ENCODE results near the gene RANGRF. TPM values are rescaled to one million over a fixed set of nuclear protein-coding genes. Genes with fewer than 3 reads are reported as not detected.

RANGRF gene
- total RNA-seq, 1 experiment from 2014 or later = 18.0 TPM

DNA sequence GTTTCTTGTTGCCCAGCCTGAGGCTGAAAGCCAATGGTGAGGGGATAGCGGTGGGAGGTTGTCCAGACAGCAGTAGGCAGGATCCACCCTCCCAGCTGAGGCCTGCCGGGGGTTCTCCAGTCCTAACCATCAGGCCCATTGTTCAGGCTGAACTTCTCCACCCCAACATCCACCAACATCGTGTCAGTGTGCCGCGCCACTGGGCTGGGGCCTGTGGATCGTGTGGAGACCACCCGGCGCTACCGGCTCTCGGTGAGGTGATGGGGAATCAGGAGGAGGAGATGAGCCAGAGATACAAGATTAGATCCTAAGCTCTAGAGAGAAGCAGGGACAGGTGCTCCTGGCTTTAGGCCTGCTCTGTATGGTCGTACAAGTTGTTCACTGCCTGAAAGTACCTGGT is 33.6 kb upstream of the RANGRF start:
- Histone ChIP-seq H3K4me1 (ENCODE audit: insufficient read depth, low read length) (peaks cover 8% of the 10 kb centered on the region), H3K79me2 (ENCODE audit: low read length) (peaks cover 32% of the 10 kb centered on the region), H3K27me3 (ENCODE audit: low read length) (no peaks in the 10 kb centered on the region), H3F3A (ENCODE audit: low read length, unreplicated experiment) (no peaks in the 10 kb centered on the region), H3K36me3 (ENCODE audit: low read depth, low read length) (peaks cover 16% of the 10 kb centered on the region; the same call in 1 of the 2 replicates), H4K20me1 (ENCODE audit: low read length) (no peaks in the 10 kb centered on the region), H3K4me2 (ENCODE audit: low read length) (no peak overlapping the region), H3K27ac (ENCODE audit: low read length) (no peak overlapping the region), H3K9ac (ENCODE audit: low read length) (no peak overlapping the region), H3K9me3 (ENCODE audit: low read length) (no peaks in the 10 kb centered on the region), H2AFZ (ENCODE audit: low read length) (no peak overlapping the region), H3K9me2 (replicated peaks; ENCODE audit: low read length) (no peaks in the 10 kb centered on the region), H3K4me3 (ENCODE audit: low read length) (no peak overlapping the region)
- TF ChIP-seq EZH2 (IDR thresholded peaks at IDR 0.05; ENCODE audit: low read length, unreplicated experiment) (no peak), EZH2phosphoT487 (IDR thresholded peaks at IDR 0.05; ENCODE audit: borderline replicate concordance, low read length) (no peak)
- TF ChIP-seq, protein P1, sequence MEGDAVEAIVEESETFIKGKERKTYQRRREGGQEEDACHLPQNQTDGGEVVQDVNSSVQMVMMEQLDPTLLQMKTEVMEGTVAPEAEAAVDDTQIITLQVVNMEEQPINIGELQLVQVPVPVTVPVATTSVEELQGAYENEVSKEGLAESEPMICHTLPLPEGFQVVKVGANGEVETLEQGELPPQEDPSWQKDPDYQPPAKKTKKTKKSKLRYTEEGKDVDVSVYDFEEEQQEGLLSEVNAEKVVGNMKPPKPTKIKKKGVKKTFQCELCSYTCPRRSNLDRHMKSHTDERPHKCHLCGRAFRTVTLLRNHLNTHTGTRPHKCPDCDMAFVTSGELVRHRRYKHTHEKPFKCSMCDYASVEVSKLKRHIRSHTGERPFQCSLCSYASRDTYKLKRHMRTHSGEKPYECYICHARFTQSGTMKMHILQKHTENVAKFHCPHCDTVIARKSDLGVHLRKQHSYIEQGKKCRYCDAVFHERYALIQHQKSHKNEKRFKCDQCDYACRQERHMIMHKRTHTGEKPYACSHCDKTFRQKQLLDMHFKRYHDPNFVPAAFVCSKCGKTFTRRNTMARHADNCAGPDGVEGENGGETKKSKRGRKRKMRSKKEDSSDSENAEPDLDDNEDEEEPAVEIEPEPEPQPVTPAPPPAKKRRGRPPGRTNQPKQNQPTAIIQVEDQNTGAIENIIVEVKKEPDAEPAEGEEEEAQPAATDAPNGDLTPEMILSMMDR (conservative IDR thresholded peaks at IDR 0.05; ENCODE audit: low read depth, low read length) = no peak
- DNase-seq (no peak), ATAC-seq (no peak)
- intact Hi-C loops (cut with micrococcal nuclease) = loop anchor here (2.0 kb wide), 1 partner anchor 42 kb away; no protein-coding TSS in a partner anchor
- CTCF ChIA-PET = no interaction called here
- POLR2A ChIA-PET (ENCODE audit: unreplicated experiment) = no interaction called here
- BruUV-seq (replicated peaks) = no TSS peak

DNA sequence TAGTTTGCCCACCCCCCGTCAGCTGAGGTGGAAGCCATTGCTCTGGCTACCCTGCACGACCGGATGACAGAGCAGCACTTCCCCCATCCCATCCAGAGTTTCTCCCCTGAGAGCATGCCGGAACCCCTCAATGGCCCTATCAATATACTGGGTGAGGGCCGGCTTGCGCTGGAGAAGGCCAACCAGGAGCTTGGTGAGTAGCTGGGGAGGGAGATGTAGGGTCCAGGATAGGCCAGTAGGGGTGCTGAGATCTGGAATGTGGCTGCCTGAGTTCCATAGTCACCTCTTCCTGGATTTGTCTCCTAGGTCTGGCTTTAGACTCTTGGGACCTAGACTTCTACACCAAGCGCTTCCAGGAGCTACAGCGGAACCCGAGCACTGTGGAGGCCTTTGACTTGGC is 33.0 kb upstream of the RANGRF start:
- no peaks in the 10 kb centered on the region for H3F3A ChIP-seq (ENCODE audit: low read length, unreplicated experiment)
- intact Hi-C loops (cut with micrococcal nuclease) = loop anchor here (2.0 kb wide), 1 partner anchor 41 kb away; no protein-coding TSS in a partner anchor
- POLR2A ChIA-PET (ENCODE audit: unreplicated experiment) = no interaction called here

DNA sequence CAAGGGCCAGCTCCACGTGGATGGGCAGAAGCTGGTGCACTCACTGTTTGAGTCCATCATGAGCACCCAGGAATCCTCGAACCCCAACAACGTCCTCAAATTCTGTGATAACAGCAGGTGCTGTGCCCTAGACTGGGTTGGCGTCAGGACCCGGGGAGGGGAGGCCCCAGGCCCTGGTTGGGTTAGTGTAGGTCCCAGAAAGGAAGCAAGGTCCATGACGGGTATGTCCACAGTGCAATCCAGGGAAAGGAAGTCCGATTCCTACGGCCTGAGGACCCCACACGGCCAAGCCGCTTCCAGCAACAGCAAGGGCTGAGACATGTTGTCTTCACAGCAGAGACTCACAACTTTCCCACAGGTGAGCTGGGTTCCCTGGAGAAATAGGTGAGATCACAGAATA is 32.2 kb upstream of the RANGRF start:
- Histone ChIP-seq H3K9ac (ENCODE audit: low read length) (no peak overlapping the region), H3K4me2 (ENCODE audit: low read length) (no peak overlapping the region), H3K36me3 (ENCODE audit: low read depth, low read length) (peaks cover 16% of the 10 kb centered on the region; the same call in 1 of the 2 replicates), H3F3A (ENCODE audit: low read length, unreplicated experiment) (no peaks in the 10 kb centered on the region), H4K20me1 (ENCODE audit: low read length) (no peaks in the 10 kb centered on the region), H3K4me1 (ENCODE audit: insufficient read depth, low read length) (no peaks in the 10 kb centered on the region), H3K9me2 (replicated peaks; ENCODE audit: low read length) (no peaks in the 10 kb centered on the region), H3K4me3 (ENCODE audit: low read length) (no peak overlapping the region), H3K9me3 (ENCODE audit: low read length) (no peaks in the 10 kb centered on the region), H3K27me3 (ENCODE audit: low read length) (no peaks in the 10 kb centered on the region), H2AFZ (ENCODE audit: low read length) (no peak overlapping the region), H3K27ac (ENCODE audit: low read length) (no peak overlapping the region), H3K79me2 (ENCODE audit: low read length) (peaks cover 18% of the 10 kb centered on the region)
- no peak for DNase-seq
- ChIA-PET POLR2A (ENCODE audit: unreplicated experiment) (no interaction called here), CTCF (no interaction called here)
- no TSS peak for BruUV-seq (replicated peaks)
- ATAC-seq = no peak
- intact Hi-C loops (cut with micrococcal nuclease) = no loop called here
- TF ChIP-seq EZH2 (IDR thresholded peaks at IDR 0.05; ENCODE audit: low read length, unreplicated experiment) = no peak
- no peak for TF ChIP-seq EZH2phosphoT487 (IDR thresholded peaks at IDR 0.05; ENCODE audit: borderline replicate concordance, low read length)
- TF ChIP-seq, protein P1 (conservative IDR thresholded peaks at IDR 0.05; ENCODE audit: low read depth, low read length) = no peak

More for the DNA sequence above, 33.0 kb upstream of the RANGRF start:
- no peaks in the 10 kb centered on the region for H3K9me2 ChIP-seq (replicated peaks; ENCODE audit: low read length)
- H3K4me1 ChIP-seq (ENCODE audit: insufficient read depth, low read length) = peaks cover 2% of the 10 kb centered on the region
- no peak for DNase-seq
- H3K27me3 ChIP-seq (ENCODE audit: low read length) = no peaks in the 10 kb centered on the region
- CTCF ChIA-PET = no interaction called here
- H4K20me1 ChIP-seq (ENCODE audit: low read length) = no peaks in the 10 kb centered on the region
- no peak overlapping the region for H3K4me2 ChIP-seq (ENCODE audit: low read length)
- H2AFZ ChIP-seq (ENCODE audit: low read length) = no peak overlapping the region
- H3K36me3 ChIP-seq (ENCODE audit: low read depth, low read length) = peaks cover 16% of the 10 kb centered on the region; the same call in 1 of the 2 replicates
- no peak overlapping the region for H3K4me3 ChIP-seq (ENCODE audit: low read length)
- H3K9me3 ChIP-seq (ENCODE audit: low read length) = no peaks in the 10 kb centered on the region
- no peak overlapping the region for H3K27ac ChIP-seq (ENCODE audit: low read length)
- no peak for ATAC-seq
- H3K9ac ChIP-seq (ENCODE audit: low read length) = no peak overlapping the region
- no peak for TF ChIP-seq EZH2 (IDR thresholded peaks at IDR 0.05; ENCODE audit: low read length, unreplicated experiment)
- TF ChIP-seq, protein P1 (conservative IDR thresholded peaks at IDR 0.05; ENCODE audit: low read depth, low read length) = no peak
- TF ChIP-seq EZH2phosphoT487 (IDR thresholded peaks at IDR 0.05; ENCODE audit: borderline replicate concordance, low read length) = no peak
- BruUV-seq (replicated peaks) = no TSS peak
- peaks cover 26% of the 10 kb centered on the region for H3K79me2 ChIP-seq (ENCODE audit: low read length)
